ENCODE measurements around the gene PUS7L.
"Not testable (repeated sequence)": the region's sequence is repeated elsewhere in the genome, so short reads cannot be mapped to it uniquely, and the experiment has no call there.

PUS7L gene

GRCh38 chr12:43750814-43751213 is 7.8 kb downstream of the PUS7L start:
- DNase-seq (ENCODE audit: low spot score): no peak

- no peak for DNase-seq (ENCODE audit: low spot score)
These were observed 9.6 kb downstream of the PUS7L start for GRCh38 chr12:43749016-43749415.

- no peak for DNase-seq (ENCODE audit: low spot score)
These were observed 13.8 kb downstream of the PUS7L start for GRCh38 chr12:43744826-43745225.

- peak; percentile 57 for DNase-seq (ENCODE audit: low spot score)
These were observed 16.5 kb downstream of the PUS7L start for GRCh38 chr12:43742106-43742505.

- no peak for DNase-seq (ENCODE audit: low spot score)
These were observed 18.0 kb downstream of the PUS7L start for GRCh38 chr12:43740511-43741100.

- DNase-seq (ENCODE audit: low spot score): peak; percentile 57
These were observed 20.9 kb downstream of the PUS7L start for GRCh38 chr12:43737646-43738045.

- no peak for DNase-seq (ENCODE audit: low spot score)
These were observed 21.6 kb downstream of the PUS7L start for GRCh38 chr12:43736927-43737440.

- no peak for DNase-seq (ENCODE audit: low spot score)
These were observed 24.9 kb downstream of the PUS7L start for GRCh38 chr12:43733687-43734086.

- DNase-seq (ENCODE audit: low spot score): no peak
These were observed 28.3 kb downstream of the PUS7L start for GRCh38 chr12:43730283-43730682.

GRCh38 chr12:43728698-43729097 is 29.9 kb downstream of the PUS7L start:
- no peak for DNase-seq (ENCODE audit: low spot score)

GRCh38 chr12:43728117-43728516 is 30.5 kb downstream of the PUS7L start:
- DNase-seq (ENCODE audit: low spot score): no peak

GRCh38 chr12:43723134-43723533 is 35.5 kb downstream of the PUS7L start:
- no peak for DNase-seq (ENCODE audit: low spot score)

- DNase-seq (ENCODE audit: low spot score): no peak
These were observed 36.0 kb downstream of the PUS7L start for GRCh38 chr12:43722621-43723020.

- no peak for DNase-seq (ENCODE audit: low spot score)
These were observed 47.2 kb downstream of the PUS7L start for GRCh38 chr12:43711348-43711747.

- not testable (repeated sequence) for DNase-seq (ENCODE audit: low spot score)
These were observed 54.8 kb downstream of the PUS7L start for GRCh38 chr12:43703772-43704171.

GRCh38 chr12:43701194-43701593 is 57.4 kb downstream of the PUS7L start:
- not testable (repeated sequence) for DNase-seq (ENCODE audit: low spot score)

- DNase-seq (ENCODE audit: low spot score): no peak
These were observed 62.4 kb downstream of the PUS7L start for GRCh38 chr12:43696154-43696553.

GRCh38 chr12:43694879-43695278 is 63.7 kb downstream of the PUS7L start:
- no peak for DNase-seq (ENCODE audit: low spot score)

GRCh38 chr12:43692064-43692463 is 66.5 kb downstream of the PUS7L start:
- peak; percentile 65 for DNase-seq (ENCODE audit: low spot score)

- not testable (repeated sequence) for DNase-seq (ENCODE audit: low spot score)
These were observed 73.1 kb downstream of the PUS7L start for GRCh38 chr12:43685491-43685890.

- peak; percentile 39 for DNase-seq (ENCODE audit: low spot score)
These were observed 82.3 kb downstream of the PUS7L start for GRCh38 chr12:43676183-43676813.

- DNase-seq (ENCODE audit: low spot score): peak; percentile 42
These were observed 83.3 kb downstream of the PUS7L start for GRCh38 chr12:43675048-43675904.

- DNase-seq (ENCODE audit: low spot score): no peak
These were observed 89.2 kb downstream of the PUS7L start for GRCh38 chr12:43669373-43669772.
